ENCODE measurements around the gene TAL1. TPM values are rescaled to one million over a fixed set of nuclear protein-coding genes. Genes with fewer than 3 reads are reported as not detected.

TAL1 gene
- polyA plus RNA-seq, 1 of the 3 experiments (the other 2 are of a cell fraction): not detected

DNA sequence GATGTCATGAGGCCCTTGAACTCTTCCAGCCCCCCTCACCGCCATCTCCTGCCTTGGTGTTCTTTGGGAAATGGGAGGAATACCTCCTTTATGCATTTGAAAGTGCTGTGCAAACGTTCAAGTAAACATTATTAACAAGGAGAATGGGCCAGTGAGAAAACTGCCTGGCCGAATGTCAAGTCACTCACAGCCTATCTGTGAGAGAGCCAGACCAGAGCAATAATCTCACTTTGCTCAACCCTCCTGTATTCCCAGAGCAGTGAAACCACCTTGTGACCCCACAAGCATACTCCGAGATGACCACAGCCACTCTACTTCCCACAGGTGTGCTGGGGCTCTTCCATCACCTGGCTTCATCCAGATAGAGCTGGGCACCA, 5.2 kb downstream of the TAL1 start (continued):
- TF ChIP-seq REST (IDR thresholded peaks at IDR 0.05; ENCODE audit: low read depth, low read length): no peak
- no peak for TF ChIP-seq FOXM1 (IDR thresholded peaks at IDR 0.05; ENCODE audit: low read depth)
- TF ChIP-seq TCF12 (IDR thresholded peaks at IDR 0.05): no peak
- no peak for TF ChIP-seq RAD21 (IDR thresholded peaks at IDR 0.05; ENCODE audit: low read length)
- no peak for TF ChIP-seq ELF1 (IDR thresholded peaks at IDR 0.05)

GRCh38 chr1:47226121-47226838, 5.7 kb downstream of the TAL1 start:
- Histone ChIP-seq H3F3A (replicated peaks; ENCODE audit: insufficient read depth) (no peaks in the 10 kb centered on the region), H3K9me3 (no peaks in the 10 kb centered on the region), H3K9ac (no peak overlapping the region), H3K9me2 (no peaks in the 10 kb centered on the region), H3K27ac (ENCODE audit: low read depth in 2 of 2, low read length in 1 of 2) (no peak overlapping the region), H3K4me2 (no peak overlapping the region), H3K27me3 (ENCODE audit: insufficient read depth) (peaks cover 100% of the 10 kb centered on the region), H3K4me1 (ENCODE audit: control insufficient read depth in 1 of 2, insufficient read depth in 2 of 2, low read depth in 1 of 2, low read length in 1 of 2) (peaks cover 0 to 4% of the 10 kb centered on the region in 2 experiments; a peak in 1 of 4 replicates), H3K79me2 (ENCODE audit: insufficient read depth) (no peaks in the 10 kb centered on the region), H2AFZ (ENCODE audit: low read depth) (no peak overlapping the region), H4K20me1 (ENCODE audit: insufficient read depth) (0 out of 2 replicates have a peak, but pooled peaks cover 5% of the 10 kb centered on the region), H3K36me3 (replicated peaks in 1 of 2; ENCODE audit: control insufficient read depth in 1 of 2, insufficient read depth in 2 of 2, low read length in 1 of 2) (no peaks in the 10 kb centered on the region), H3K4me3 (ENCODE audit: low read depth in 2 of 2, low read length in 1 of 2) (no peak overlapping the region)
- CTCF ChIA-PET: interaction anchor here (1.0 to 3.3 kb wide), 3 partner anchors 33 to 51 kb away, joined by 3 to 10 read pairs (median 9); no protein-coding TSS in a partner anchor
- WGBS (ENCODE audit: low lambda C conversion rate): 39% methylated on average over 14 of the region's 19 CpGs
- POLR2A ChIA-PET: no interaction called here
- DNase-seq: no peak
- no peak for TF ChIP-seq RCOR1 (IDR thresholded peaks at IDR 0.05; ENCODE audit: low read length)
- no peak for TF ChIP-seq FOXM1 (IDR thresholded peaks at IDR 0.05; ENCODE audit: low read depth)
- TF ChIP-seq SMC3 (IDR thresholded peaks at IDR 0.05; ENCODE audit: low read depth, low read length): no peak
- no peak for TF ChIP-seq RXRA (IDR thresholded peaks at IDR 0.05; ENCODE audit: borderline replicate concordance, low read depth)
- no peak for TF ChIP-seq FOSL2 (IDR thresholded peaks at IDR 0.05; ENCODE audit: borderline replicate concordance, low read depth)
- no peak for TF ChIP-seq USF1 (IDR thresholded peaks at IDR 0.05; ENCODE audit: borderline replicate concordance, low read depth)
- no peak for TF ChIP-seq MAX (IDR thresholded peaks at IDR 0.05; ENCODE audit: low read depth)
- no peak for TF ChIP-seq ZBTB33 (IDR thresholded peaks at IDR 0.05; ENCODE audit: borderline replicate concordance, low read depth)
- TF ChIP-seq POLR2AphosphoS5 (IDR thresholded peaks at IDR 0.05; ENCODE audit: low read depth, low read length): no peak

All from SK-N-SH (cell line).